HepG2 (cell line): ENCODE measurements around the gene EPHA4. TPM values are rescaled to one million over a fixed set of nuclear protein-coding genes. Genes with fewer than 3 reads are reported as not detected.

Experiments
- ATAC-seq: fragments of 200-7000 bp; cut with Tn5 transposase; 3 replicates; pipeline ENCODE4 v1.9.1; 2020; ENCODE audit warnings: mild to moderate bottlenecking, moderate library complexity
- BruUV-seq: library from RNA; stranded (reverse); fragments of 400-500 nt; replicated peaks from 2 replicates; lab custom pipeline; 2021; lab: Mats Ljungman, UMichigan
- CTCF ChIA-PET: fragments of 300-600 bp; formaldehyde crosslinking; extraction: SDS; loops from one replicate; lab custom pipeline; 2021; ENCODE audit warnings: low total read pairs, inconsistent platforms, low intra/inter-chr PET ratio; lab: Yijun Ruan, JAX
- POLR2A ChIA-PET: fragments of 350-600 bp; sonication (Branson Sonifier 250); formaldehyde crosslinking; loops from one replicate; lab custom pipeline; 2020; ENCODE audit warnings: antibody characterized with exemption, inconsistent platforms; lab: Yijun Ruan, JAX
- DNase-seq: peaks from one replicate; pipeline ENCODE4 v3.0.0-alpha.2; 2015; ENCODE audit warnings: low spot score
- FAIRE-seq: peaks from 3 replicates; lab custom pipeline; 2011; peaks lifted over from hg19 to GRCh38; lab: Jason Lieb, UNC
- H2AFZ ChIP-seq: one replicate; pipeline ENCODE4 v1.6.1; 2011; ENCODE audit warnings: low read length, inconsistent platforms
- H3K27ac ChIP-seq: fragments of 300-600 bp; 3 replicates; pipeline ENCODE4 v1.8.0; 2011; ENCODE audit warnings: mixed run types, mild to moderate bottlenecking, mixed read lengths, low read length, inconsistent platforms; ENCODE audit not compliant: insufficient read depth; ENCODE audit errors: extremely low read length
- H3K27me3 ChIP-seq, 2 experiments: fragments of 200-600 bp in 1 of 2; 2 replicates in 1 of 2; 3 replicates in 1 of 2; pipeline versions ENCODE4 v1.6.0 to v1.8.0; 2011; ENCODE audit warnings: low read length in 2 of 2, mild to moderate bottlenecking in 2 of 2, moderate library complexity in 2 of 2, inconsistent platforms in 1 of 2; ENCODE audit not compliant: insufficient read depth in 2 of 2, control insufficient read depth in 1 of 2
- H3K36me3 ChIP-seq, 2 experiments: fragments of 200-600 bp in 1 of 2; replicated peaks in 1 of 2; 2 replicates in 1 of 2; 3 replicates in 1 of 2; pipeline versions ENCODE4 v1.5.1 to v1.8.0; 2011; ENCODE audit warnings: low read length in 2 of 2, inconsistent platforms in 1 of 2; ENCODE audit not compliant: insufficient read depth in 2 of 2, control insufficient read depth in 1 of 2
- H3K4me1 ChIP-seq: 2 replicates; pipeline ENCODE4 v1.5.1; 2012; ENCODE audit warnings: low read length, inconsistent platforms; ENCODE audit not compliant: insufficient read depth
- H3K4me2 ChIP-seq: 2 replicates; pipeline ENCODE4 v1.6.0; 2011; ENCODE audit warnings: low read depth, low read length, inconsistent platforms
- H3K4me3 ChIP-seq, 3 experiments: fragments of 200-600 bp in 1 of 3; sonication (generic), shearing (Covaris generic) in 1 of 3; replicated peaks in 1 of 3; 2 replicates each; pipeline ENCODE4 v1.5.1; 2011 to 2016; ENCODE audit warnings: low read length in 3 of 3, inconsistent platforms in 2 of 3, low read depth in 2 of 3, mild to moderate bottlenecking in 2 of 3, control low read depth in 1 of 3, mixed read lengths in 1 of 3; ENCODE audit not compliant: insufficient read depth in 1 of 3
- H3K79me2 ChIP-seq: one replicate; pipeline ENCODE4 v1.6.1; 2011; ENCODE audit warnings: low read length, inconsistent platforms; ENCODE audit not compliant: insufficient read depth
- H3K9ac ChIP-seq: 2 replicates; pipeline ENCODE4 v1.6.0; 2011; ENCODE audit warnings: mild to moderate bottlenecking, low read depth, low read length, inconsistent platforms; ENCODE audit not compliant: insufficient read depth
- H3K9me3 ChIP-seq: 2 replicates; pipeline ENCODE4 v1.5.1; 2012; ENCODE audit warnings: mild to moderate bottlenecking, low read length
- H4K20me1 ChIP-seq: 2 replicates; pipeline ENCODE4 v1.6.0; 2011; ENCODE audit warnings: inconsistent platforms, mild to moderate bottlenecking, low read length, moderate library complexity; ENCODE audit not compliant: insufficient read depth
- PHB2 ChIP-seq: fragments of 450-650 bp; IDR thresholded peaks from 2 replicates; pipeline ENCODE4 v1.6.1; 2018; ENCODE audit not compliant: partially characterized antibody
- PITX1 ChIP-seq: sonication (generic); formaldehyde crosslinking; IDR thresholded peaks from 2 replicates; pipeline ENCODE4 v1.5.1; 2020; ENCODE audit warnings: mild to moderate bottlenecking, missing genetic modification reagents
- POLR2G ChIP-seq: fragments of 200-400 bp; formaldehyde crosslinking; IDR thresholded peaks from 2 replicates; pipeline ENCODE4 v1.6.1; 2018; ENCODE audit warnings: mild to moderate bottlenecking, low read depth, low read length, moderate library complexity
- RNF2 ChIP-seq: fragments of 450-650 bp; conservative IDR thresholded peaks from 2 replicates; pipeline ENCODE4 v1.6.1; 2016; ENCODE audit warnings: low read depth
- ZEB1 ChIP-seq: IDR thresholded peaks from 2 replicates; pipeline ENCODE4 v1.6.1; 2012; ENCODE audit warnings: mild to moderate bottlenecking, low read depth, inconsistent platforms; ENCODE audit not compliant: insufficient replicate concordance
- WGBS: methylation state at CpG from one replicate; pipeline ENCODE4 v1.1.6; 2017; ENCODE audit warnings: low lambda C conversion rate; 5-methylcytosine and 5-hydroxymethylcytosine counted together
- in situ Hi-C: cut with HindIII; loops from 2 replicates; pipeline ENCODE4 v1.10.0; 2017; ENCODE audit warnings: low pct_unique_long_range_greater_than_20kb; ENCODE audit not compliant: extremely low pct_ligation_motif_present
- intact Hi-C: fragments of 100-400 bp; cut with micrococcal nuclease; formaldehyde crosslinking; loops from one replicate; pipeline ENCODE4 v1.10.0; 2022; ENCODE audit not compliant: unreplicated experiment
- polyA plus RNA-seq, 8 experiments: library from polyadenylated mRNA; depleted of rRNA in 3 of 8; stranded (reverse) in 7 of 8; unstranded in 1 of 8; fragments of >200 nt; fragmentation: Illumina TruSeq in 4 of 8; extraction: Trizol in 4 of 8; gene quantifications; 2 replicates each; pipeline versions ENCODE4 v1.2.1 to v1.2.3, GENCODE V29; 2011 to 2016; ENCODE audit warnings: low read depth in 4 of 8, missing spikeins in 1 of 8, mixed read lengths in 1 of 8; ENCODE audit not compliant: insufficient read depth in 1 of 8
- total RNA-seq, 5 experiments: library from RNA; depleted of rRNA; stranded (reverse); fragments of >200 nt; fragmentation: Illumina TruSeq; extraction: Trizol; gene quantifications; 2 replicates each; pipeline ENCODE4 v1.2.3, GENCODE V29; 2016; ENCODE audit warnings: low read depth in 1 of 5
- TF ChIP-seq, protein P1 (sequence below), 2 experiments: IDR thresholded peaks; 2 replicates each; pipeline ENCODE4 v1.6.1; 2011 to 2012; ENCODE audit warnings: low read length in 2 of 2, borderline replicate concordance in 1 of 2, low read depth in 1 of 2, mild to moderate bottlenecking in 1 of 2, moderate library complexity in 1 of 2
- TF ChIP-seq, protein P2 (sequence below): sonication (generic); formaldehyde crosslinking; IDR thresholded peaks from 2 replicates; pipeline ENCODE4 v1.5.1; 2020; ENCODE audit warnings: mild to moderate bottlenecking, missing genetic modification reagents, borderline replicate concordance

The EPHA4 gene
- total and polyA plus RNA-seq, 2 of the 13 experiments (the other 11 are each of a cell fraction or from before 2014, with no cell fraction given): not detected

DNA sequence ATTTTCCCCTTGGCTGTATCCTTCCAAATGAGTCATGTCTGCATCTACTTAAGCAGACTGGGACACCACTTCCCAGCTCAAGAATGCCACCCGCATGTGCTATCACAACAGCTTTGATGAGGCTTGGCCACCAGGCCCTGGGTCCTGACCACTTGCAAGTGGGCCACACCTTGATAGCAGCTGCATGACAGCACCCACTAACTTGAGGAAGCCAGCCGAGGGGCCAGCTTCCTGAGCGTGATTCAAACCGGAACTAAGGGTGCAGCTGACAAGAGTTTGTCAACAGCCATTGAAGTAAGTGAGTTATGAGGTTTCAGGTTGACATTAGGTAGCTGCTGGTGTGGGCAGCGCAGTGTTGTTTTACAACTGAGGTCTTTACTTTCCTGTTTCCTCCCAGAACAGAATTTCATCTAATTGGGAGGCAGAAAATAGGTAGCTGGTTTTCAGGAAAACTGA, 54.4 kb downstream of the EPHA4 start (continued):
- TF ChIP-seq, protein P1, sequence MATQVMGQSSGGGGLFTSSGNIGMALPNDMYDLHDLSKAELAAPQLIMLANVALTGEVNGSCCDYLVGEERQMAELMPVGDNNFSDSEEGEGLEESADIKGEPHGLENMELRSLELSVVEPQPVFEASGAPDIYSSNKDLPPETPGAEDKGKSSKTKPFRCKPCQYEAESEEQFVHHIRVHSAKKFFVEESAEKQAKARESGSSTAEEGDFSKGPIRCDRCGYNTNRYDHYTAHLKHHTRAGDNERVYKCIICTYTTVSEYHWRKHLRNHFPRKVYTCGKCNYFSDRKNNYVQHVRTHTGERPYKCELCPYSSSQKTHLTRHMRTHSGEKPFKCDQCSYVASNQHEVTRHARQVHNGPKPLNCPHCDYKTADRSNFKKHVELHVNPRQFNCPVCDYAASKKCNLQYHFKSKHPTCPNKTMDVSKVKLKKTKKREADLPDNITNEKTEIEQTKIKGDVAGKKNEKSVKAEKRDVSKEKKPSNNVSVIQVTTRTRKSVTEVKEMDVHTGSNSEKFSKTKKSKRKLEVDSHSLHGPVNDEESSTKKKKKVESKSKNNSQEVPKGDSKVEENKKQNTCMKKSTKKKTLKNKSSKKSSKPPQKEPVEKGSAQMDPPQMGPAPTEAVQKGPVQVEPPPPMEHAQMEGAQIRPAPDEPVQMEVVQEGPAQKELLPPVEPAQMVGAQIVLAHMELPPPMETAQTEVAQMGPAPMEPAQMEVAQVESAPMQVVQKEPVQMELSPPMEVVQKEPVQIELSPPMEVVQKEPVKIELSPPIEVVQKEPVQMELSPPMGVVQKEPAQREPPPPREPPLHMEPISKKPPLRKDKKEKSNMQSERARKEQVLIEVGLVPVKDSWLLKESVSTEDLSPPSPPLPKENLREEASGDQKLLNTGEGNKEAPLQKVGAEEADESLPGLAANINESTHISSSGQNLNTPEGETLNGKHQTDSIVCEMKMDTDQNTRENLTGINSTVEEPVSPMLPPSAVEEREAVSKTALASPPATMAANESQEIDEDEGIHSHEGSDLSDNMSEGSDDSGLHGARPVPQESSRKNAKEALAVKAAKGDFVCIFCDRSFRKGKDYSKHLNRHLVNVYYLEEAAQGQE (IDR thresholded peaks at IDR 0.05; ENCODE audit: borderline replicate concordance in 1 of 2, low read depth in 1 of 2, low read length in 2 of 2): no peak
- no peak for TF ChIP-seq POLR2G

DNA sequence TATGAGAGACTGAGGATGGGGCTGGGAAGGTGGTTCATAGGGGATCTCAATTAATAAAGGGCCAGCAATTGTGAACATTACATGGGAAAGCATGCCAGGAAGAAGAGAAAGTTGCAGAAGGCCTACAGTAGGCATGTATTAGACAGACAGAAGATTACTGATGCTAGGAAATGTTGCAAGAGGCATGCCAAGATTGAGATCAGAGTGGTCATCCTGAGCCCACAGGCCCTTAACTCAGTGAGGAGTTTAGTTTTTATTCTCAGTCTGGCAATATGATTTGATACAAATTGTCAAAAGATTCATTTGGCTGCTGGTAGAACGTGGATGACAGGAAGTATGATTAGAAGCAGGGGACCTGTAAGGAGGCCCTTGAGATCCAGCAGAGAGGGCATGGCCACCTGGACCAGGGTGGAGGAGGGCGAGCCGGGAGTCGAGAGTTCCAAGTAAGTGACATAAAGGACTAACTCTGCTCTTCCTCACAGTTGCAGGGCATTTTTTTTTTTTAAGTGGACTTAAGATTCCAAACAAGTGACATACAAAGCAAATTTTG, 54.9 kb downstream of the EPHA4 start:
- 15% methylated on average over 4 of the region's 4 CpGs for WGBS
- Histone ChIP-seq H3K79me2 (no peaks in the 10 kb centered on the region), H3K9me3 (no peaks in the 10 kb centered on the region), H3K4me1 (no peaks in the 10 kb centered on the region), H3K9ac (no peak overlapping the region), H3K27me3 (no peaks in the 10 kb centered on the region; a peak in 1 of 5 replicates), H4K20me1 (no peaks in the 10 kb centered on the region), H2AFZ (no peak overlapping the region), H3K36me3 (no peaks in the 10 kb centered on the region)
- ATAC-seq: no peak
- no peak for DNase-seq
- POLR2A ChIA-PET: no interaction called here
- CTCF ChIA-PET: no interaction called here
- TF ChIP-seq, protein P2, sequence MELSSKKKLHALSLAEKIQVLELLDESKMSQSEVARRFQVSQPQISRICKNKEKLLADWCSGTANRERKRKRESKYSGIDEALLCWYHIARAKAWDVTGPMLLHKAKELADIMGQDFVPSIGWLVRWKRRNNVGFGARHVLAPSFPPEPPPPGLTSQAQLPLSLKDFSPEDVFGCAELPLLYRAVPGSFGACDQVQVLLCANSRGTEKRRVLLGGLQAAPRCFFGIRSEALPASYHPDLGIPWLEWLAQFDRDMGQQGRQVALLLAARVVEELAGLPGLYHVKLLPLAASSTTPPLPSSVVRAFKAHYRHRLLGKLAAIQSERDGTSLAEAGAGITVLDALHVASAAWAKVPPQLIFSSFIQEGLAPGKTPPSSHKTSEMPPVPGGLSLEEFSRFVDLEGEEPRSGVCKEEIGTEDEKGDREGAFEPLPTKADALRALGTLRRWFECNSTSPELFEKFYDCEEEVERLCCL (CRISPR knock-in tag): no peak
- TF ChIP-seq ZEB1: no peak
- TF ChIP-seq PITX1 (CRISPR knock-in tag): no peak
- TF ChIP-seq PHB2: no peak
- no peak for TF ChIP-seq RNF2
- TF ChIP-seq, all 625 proteins: peak for 0
- Histone ChIP-seq H3K4me3 (no peak overlapping the region), H3K4me2 (no peak overlapping the region), H3K27ac (no peak overlapping the region)
- intact Hi-C loops: no loop called here
- in situ Hi-C loops: no loop called here
- FAIRE-seq: no peak
- no TSS peak for BruUV-seq
